Raji (cell line): ENCODE measurements around the gene DOP1A.

Experiments
- POLR2A ChIP-seq: IDR thresholded peaks from 2 replicates; pipeline ENCODE4 v1.6.1; 2011; ENCODE audit warnings: low read depth, low read length, control low read depth; ENCODE audit not compliant: insufficient read depth

DOP1A gene

DNA sequence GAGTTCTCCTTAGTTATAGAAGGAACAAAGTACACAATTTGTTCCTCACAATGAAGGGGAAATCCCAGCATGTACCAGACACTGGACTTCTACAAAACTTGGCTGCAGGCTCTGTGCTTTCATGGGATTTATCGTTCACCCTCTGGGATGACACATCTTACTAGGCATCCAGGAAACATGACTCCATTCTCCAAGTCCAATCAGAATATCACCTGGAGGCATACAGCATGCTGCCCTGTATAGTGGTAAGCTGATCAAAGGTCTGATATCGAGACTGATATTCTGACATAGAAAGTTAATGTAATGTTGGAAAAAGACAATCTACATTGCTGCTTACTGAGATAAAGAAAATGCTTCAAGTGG lies 132.4 kb downstream of the DOP1A start:
- TF ChIP-seq POLR2A, result no peak

DNA sequence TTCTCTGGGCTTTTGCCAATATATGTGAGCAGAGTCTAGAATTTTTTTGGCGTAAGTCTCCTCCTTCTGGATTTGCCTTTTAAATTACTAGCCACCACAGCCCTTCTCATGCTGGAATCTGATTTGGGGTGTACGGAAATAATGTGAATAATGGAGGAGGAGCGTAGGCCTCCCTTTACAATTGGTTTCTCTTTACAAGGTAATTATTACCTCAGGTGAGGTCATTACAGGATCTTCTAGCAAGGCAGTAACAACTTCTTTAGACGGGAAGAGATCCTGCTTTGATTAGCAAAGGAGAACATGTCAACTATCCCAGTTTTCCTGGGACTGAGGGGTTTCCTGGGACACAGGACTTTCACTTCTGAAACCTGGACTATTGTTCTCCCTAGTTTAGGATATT lies 134.6 kb downstream of the DOP1A start:
- TF ChIP-seq POLR2A, result no peak

DNA sequence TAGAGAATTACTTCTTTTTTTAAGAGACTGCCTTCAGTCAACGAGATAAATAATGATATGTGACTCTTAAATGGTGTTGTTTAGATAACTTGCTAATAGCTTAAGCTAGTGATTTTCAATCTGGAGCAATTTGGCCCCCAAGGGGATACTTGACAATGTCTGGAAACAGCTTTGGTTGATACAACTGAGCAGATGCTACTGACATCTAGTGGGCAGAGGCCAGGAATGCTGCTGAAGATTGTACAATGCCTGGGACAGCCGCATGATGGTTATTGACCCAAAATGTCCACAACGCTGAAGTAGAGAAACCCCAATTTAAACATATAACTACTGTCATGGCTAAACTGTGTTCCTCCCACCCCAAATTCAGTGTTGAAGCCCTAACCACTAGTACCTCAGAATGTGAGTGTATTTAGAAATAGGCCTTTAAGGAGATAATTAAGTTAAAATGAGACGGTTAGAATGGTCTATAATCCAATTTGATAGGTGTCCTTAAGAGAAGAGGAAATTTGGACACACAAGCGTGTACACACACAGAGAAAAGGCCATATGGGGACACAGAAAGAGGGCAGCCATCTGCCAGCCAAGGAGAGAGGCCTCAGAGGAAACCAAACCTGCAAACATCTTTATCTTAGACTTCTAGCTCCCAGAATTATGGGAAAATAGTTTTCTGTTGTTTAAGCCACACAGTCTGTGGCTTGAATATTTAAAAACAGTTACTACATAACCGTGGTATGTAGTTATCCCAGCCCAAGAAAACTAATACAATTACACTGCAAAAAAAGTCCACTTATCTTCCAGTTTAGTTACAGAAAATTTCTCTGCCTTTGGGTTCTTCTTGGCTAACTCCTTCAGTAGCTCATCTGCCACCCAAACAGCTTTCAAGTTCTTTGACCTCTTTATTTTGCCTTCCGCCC lies 147.9 kb downstream of the DOP1A start:
- TF ChIP-seq POLR2A, result no peak

GRCh38 chr6:83216806-83217205 lies 149.3 kb downstream of the DOP1A start:
- no peak for TF ChIP-seq POLR2A
